ENCODE measurements around the gene ADI1. TPM values are rescaled to one million over a fixed set of nuclear protein-coding genes. Genes with fewer than 3 reads are reported as not detected.

ADI1 gene
- polyA plus RNA-seq, 1 of the 3 experiments (the other 2 are of a cell fraction): 67.2 TPM

DNA sequence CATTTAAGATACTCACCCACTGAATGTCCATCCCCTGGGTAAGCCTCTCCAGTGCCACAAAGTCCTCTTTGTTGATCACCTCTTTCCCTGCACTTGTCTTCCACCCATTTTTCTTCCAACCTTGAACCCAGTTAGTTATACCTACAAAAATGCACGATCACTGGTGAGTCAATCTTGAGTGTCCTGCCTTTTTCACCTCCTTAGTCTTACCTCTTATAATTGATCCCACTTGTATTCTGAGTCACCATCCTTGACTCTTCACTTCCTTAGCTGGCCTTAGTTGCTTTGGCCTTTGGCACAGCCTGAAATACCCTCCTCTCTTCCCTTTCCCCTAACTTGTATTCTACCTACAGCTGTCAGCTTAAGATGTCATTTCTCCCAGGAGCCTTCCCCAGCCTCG is 28.6 kb upstream of the ADI1 start:
- no peaks in the 10 kb centered on the region for H3K9me3 ChIP-seq
- 83% methylated on average over 2 of the region's 2 CpGs for WGBS (ENCODE audit: low lambda C conversion rate)

DNA sequence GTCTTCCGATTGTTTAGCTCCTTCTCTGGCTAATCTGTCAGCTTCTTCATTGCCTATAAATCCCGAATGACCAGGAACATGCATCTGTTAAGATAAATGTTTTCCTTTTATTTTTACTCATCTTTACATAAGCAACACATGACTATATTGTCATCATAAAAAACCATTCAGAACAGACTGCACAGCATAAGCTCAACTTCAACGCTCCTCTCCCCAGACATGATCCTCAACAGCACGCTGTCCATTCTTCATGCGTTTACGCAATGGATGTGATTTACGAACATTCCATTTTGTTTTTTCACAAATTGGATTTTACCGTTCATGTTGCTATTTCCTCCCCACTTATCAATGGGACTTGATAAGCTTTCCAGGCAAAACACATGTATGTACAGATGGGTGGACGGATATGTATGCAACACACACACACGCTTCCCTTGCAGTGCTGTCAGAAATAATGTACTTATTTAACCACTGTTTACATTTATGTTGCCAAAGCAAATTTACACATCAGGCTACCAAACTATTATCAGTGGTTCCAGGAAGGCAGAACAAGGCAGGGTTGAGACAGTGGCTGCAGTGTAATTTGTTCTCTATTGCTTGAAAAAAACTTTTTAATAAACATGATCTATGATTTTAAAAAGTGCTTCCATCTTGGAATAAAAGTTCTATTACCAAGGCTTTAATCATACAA is 26.6 kb upstream of the ADI1 start:
- no peaks in the 10 kb centered on the region for H3K27me3 ChIP-seq (ENCODE audit: insufficient read depth)
- no peak overlapping the region for H3K9ac ChIP-seq
- H3K36me3 ChIP-seq (replicated peaks in 1 of 2; ENCODE audit: control insufficient read depth in 1 of 2, insufficient read depth in 2 of 2, low read length in 1 of 2): peaks cover 76 to 87% of the 10 kb centered on the region in 2 experiments
- peaks cover 55% of the 10 kb centered on the region for H3K79me2 ChIP-seq (ENCODE audit: insufficient read depth)
- no peaks in the 10 kb centered on the region for H4K20me1 ChIP-seq (ENCODE audit: insufficient read depth)
- no peak for DNase-seq
- ChIA-PET POLR2A (no interaction called here), CTCF (interaction anchor here (1.0 to 3.0 kb wide), 3 partner anchors 8 to 105 kb away, joined by 4 to 10 read pairs (median 5); no protein-coding TSS in a partner anchor)
- no peaks in the 10 kb centered on the region for H3K9me2 ChIP-seq
- H3K4me1 ChIP-seq (ENCODE audit: control insufficient read depth in 1 of 2, insufficient read depth in 2 of 2, low read depth in 1 of 2, low read length in 1 of 2): no peaks in the 10 kb centered on the region
- no peak overlapping the region for H2AFZ ChIP-seq (ENCODE audit: low read depth)
- H3K27ac ChIP-seq (ENCODE audit: low read depth in 2 of 2, low read length in 1 of 2): no peak overlapping the region
- 94% methylated on average over 10 of the region's 10 CpGs for WGBS (ENCODE audit: low lambda C conversion rate)
- H3F3A ChIP-seq (replicated peaks; ENCODE audit: insufficient read depth): peaks cover 15% of the 10 kb centered on the region
- H3K4me2 ChIP-seq: no peak overlapping the region
- no peaks in the 10 kb centered on the region for H3K9me3 ChIP-seq
- TF ChIP-seq POLR2AphosphoS5 (IDR thresholded peaks at IDR 0.05; ENCODE audit: low read depth, low read length): no peak
- no peak for TF ChIP-seq SIN3A (IDR thresholded peaks at IDR 0.05; ENCODE audit: borderline replicate concordance, low read depth, low read length)
- TF ChIP-seq, protein P1, sequence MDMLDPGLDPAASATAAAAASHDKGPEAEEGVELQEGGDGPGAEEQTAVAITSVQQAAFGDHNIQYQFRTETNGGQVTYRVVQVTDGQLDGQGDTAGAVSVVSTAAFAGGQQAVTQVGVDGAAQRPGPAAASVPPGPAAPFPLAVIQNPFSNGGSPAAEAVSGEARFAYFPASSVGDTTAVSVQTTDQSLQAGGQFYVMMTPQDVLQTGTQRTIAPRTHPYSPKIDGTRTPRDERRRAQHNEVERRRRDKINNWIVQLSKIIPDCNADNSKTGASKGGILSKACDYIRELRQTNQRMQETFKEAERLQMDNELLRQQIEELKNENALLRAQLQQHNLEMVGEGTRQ (IDR thresholded peaks at IDR 0.05; ENCODE audit: borderline replicate concordance, low read depth, low read length): no peak
- TF ChIP-seq, protein P2, sequence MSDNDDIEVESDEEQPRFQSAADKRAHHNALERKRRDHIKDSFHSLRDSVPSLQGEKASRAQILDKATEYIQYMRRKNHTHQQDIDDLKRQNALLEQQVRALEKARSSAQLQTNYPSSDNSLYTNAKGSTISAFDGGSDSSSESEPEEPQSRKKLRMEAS (IDR thresholded peaks at IDR 0.05; ENCODE audit: low read depth): no peak
- no peak for TF ChIP-seq EZH2phosphoT487 (IDR thresholded peaks at IDR 0.05; ENCODE audit: borderline replicate concordance, low read depth)
- TF ChIP-seq SMC3 (IDR thresholded peaks at IDR 0.05; ENCODE audit: low read depth, low read length): no peak
- TF ChIP-seq RXRA (IDR thresholded peaks at IDR 0.05; ENCODE audit: borderline replicate concordance, low read depth): no peak
- TF ChIP-seq TAF1 (IDR thresholded peaks at IDR 0.05; ENCODE audit: borderline replicate concordance, low read depth, low read length): no peak
- TF ChIP-seq, protein P3, sequence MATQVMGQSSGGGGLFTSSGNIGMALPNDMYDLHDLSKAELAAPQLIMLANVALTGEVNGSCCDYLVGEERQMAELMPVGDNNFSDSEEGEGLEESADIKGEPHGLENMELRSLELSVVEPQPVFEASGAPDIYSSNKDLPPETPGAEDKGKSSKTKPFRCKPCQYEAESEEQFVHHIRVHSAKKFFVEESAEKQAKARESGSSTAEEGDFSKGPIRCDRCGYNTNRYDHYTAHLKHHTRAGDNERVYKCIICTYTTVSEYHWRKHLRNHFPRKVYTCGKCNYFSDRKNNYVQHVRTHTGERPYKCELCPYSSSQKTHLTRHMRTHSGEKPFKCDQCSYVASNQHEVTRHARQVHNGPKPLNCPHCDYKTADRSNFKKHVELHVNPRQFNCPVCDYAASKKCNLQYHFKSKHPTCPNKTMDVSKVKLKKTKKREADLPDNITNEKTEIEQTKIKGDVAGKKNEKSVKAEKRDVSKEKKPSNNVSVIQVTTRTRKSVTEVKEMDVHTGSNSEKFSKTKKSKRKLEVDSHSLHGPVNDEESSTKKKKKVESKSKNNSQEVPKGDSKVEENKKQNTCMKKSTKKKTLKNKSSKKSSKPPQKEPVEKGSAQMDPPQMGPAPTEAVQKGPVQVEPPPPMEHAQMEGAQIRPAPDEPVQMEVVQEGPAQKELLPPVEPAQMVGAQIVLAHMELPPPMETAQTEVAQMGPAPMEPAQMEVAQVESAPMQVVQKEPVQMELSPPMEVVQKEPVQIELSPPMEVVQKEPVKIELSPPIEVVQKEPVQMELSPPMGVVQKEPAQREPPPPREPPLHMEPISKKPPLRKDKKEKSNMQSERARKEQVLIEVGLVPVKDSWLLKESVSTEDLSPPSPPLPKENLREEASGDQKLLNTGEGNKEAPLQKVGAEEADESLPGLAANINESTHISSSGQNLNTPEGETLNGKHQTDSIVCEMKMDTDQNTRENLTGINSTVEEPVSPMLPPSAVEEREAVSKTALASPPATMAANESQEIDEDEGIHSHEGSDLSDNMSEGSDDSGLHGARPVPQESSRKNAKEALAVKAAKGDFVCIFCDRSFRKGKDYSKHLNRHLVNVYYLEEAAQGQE (IDR thresholded peaks at IDR 0.05; ENCODE audit: low read depth, low read length): no peak
- TF ChIP-seq RAD21 (IDR thresholded peaks at IDR 0.05; ENCODE audit: low read length): no peak
- no peak overlapping the region for H3K4me3 ChIP-seq (ENCODE audit: low read depth in 2 of 2, low read length in 1 of 2)

More for the DNA sequence above, 28.6 kb upstream of the ADI1 start:
- DNase-seq: no peak
- H3K36me3 ChIP-seq (replicated peaks in 1 of 2; ENCODE audit: control insufficient read depth in 1 of 2, insufficient read depth in 2 of 2, low read length in 1 of 2): peaks cover 76 to 89% of the 10 kb centered on the region in 2 experiments
- TF ChIP-seq POLR2AphosphoS5 (IDR thresholded peaks at IDR 0.05; ENCODE audit: low read depth, low read length) (no peak), RFX5 (IDR thresholded peaks at IDR 0.05; ENCODE audit: low read length) (no peak), JUND (IDR thresholded peaks at IDR 0.05) (no peak), MXI1 (IDR thresholded peaks at IDR 0.05; ENCODE audit: low read depth, low read length) (no peak), TAF1 (IDR thresholded peaks at IDR 0.05; ENCODE audit: borderline replicate concordance, low read depth, low read length) (no peak), ELF1 (IDR thresholded peaks at IDR 0.05) (no peak), YY1 (IDR thresholded peaks at IDR 0.05; ENCODE audit: low read depth) (no peak)
- peaks cover 46% of the 10 kb centered on the region for H3K79me2 ChIP-seq (ENCODE audit: insufficient read depth)
- H3K4me2 ChIP-seq: no peak overlapping the region
- no peaks in the 10 kb centered on the region for H3K4me1 ChIP-seq (ENCODE audit: control insufficient read depth in 1 of 2, insufficient read depth in 2 of 2, low read depth in 1 of 2, low read length in 1 of 2)
- no peaks in the 10 kb centered on the region for H4K20me1 ChIP-seq (ENCODE audit: insufficient read depth)
- peaks cover 15% of the 10 kb centered on the region for H3F3A ChIP-seq (replicated peaks; ENCODE audit: insufficient read depth)
- H3K9ac ChIP-seq: no peak overlapping the region
- ChIA-PET POLR2A (no interaction called here), CTCF (interaction anchor here (1.0 kb wide), 1 partner anchor 20 kb away, joined by 3 read pairs; no protein-coding TSS in a partner anchor)
- H3K27ac ChIP-seq (ENCODE audit: low read depth in 2 of 2, low read length in 1 of 2): no peak overlapping the region
- H3K9me2 ChIP-seq: no peaks in the 10 kb centered on the region
- H3K27me3 ChIP-seq (ENCODE audit: insufficient read depth): no peaks in the 10 kb centered on the region
- H3K4me3 ChIP-seq (ENCODE audit: low read depth in 2 of 2, low read length in 1 of 2): no peak overlapping the region
- no peak overlapping the region for H2AFZ ChIP-seq (ENCODE audit: low read depth)

Measured in SK-N-SH (cell line).